ENCODE data around the gene OR2Y1.
A peak's percentile ranks its signal among the peaks of the same experiment; 100 is the strongest.
"Not testable (repeated sequence)": the region's sequence is repeated elsewhere in the genome, so short reads cannot be mapped to it uniquely, and the experiment has no call there.

OR2Y1 gene

GRCh38 chr5:180739271-180739670 is 587 bp downstream of the OR2Y1 start:
- DNase-seq: no peak

GRCh38 chr5:180736536-180736935 is 3.3 kb downstream of the OR2Y1 start:
- DNase-seq: peak; percentile 44

- no peak for DNase-seq
These were observed 14.9 kb downstream of the OR2Y1 start for GRCh38 chr5:180724944-180725343.

DNA sequence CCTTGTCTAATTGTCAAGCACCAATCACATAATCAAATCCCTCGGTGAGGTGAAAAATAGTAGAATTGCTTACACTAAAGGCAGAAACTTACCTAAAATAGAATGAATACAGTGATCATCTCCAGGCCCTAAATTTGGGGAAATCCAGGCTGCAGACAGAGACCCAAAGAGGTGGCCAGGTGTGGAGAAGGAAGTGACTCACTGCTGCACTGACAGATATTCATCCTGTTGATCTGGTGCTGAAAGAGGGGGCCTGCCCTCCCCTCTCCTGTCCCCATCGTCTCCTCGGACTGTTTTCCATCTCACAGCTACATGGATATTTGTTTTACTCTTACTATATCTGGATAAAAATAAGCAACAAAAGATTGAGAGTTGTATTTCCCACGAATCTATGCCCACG is 15.9 kb downstream of the OR2Y1 start:
- DNase-seq: no peak

GRCh38 chr5:180720486-180720885 is 19.4 kb downstream of the OR2Y1 start:
- peak; percentile 4 for DNase-seq

- no peak for DNase-seq
These were observed 20.1 kb downstream of the OR2Y1 start for GRCh38 chr5:180719781-180720180.

GRCh38 chr5:180718810-180719453 is 20.9 kb downstream of the OR2Y1 start:
- peak; percentile 65 for DNase-seq

DNA sequence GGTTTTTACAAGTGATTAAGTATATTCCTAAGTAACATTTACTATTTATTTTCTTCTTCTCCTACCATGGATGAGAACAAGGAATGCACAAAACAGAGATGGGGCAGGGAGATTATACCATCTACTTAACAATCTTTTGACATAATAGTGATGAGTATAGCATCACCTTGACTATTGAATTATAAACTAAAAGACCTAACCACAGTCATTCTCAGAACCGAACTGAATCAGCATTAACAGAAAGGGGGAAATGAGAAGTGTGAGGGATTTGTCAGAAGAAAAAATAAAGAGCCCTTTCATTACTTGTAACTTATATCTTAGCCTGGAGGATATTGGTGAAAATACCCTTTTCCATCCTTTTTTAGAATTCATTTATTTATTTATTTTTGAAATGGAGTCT is 21.9 kb downstream of the OR2Y1 start:
- DNase-seq: no peak

DNA sequence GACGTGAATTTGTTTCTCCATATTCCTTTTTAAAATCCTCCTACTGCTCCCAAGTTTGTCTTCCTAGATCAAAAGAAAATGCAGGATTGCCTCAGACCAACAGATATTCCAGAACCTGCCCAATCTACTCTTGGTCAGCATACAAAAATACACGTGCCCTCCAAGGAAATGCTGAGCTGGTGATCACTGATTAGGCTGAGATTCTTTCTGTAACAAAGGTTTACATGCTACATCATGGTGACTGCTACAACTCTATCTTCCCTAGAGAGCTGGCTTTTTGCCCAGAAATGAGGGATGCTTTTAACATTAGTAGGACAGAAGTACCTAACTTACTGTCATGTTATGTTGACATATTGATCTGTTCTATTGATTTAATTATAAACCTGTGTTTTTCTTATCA is 35.5 kb downstream of the OR2Y1 start:
- peak; percentile 45 for DNase-seq

- DNase-seq: peak; percentile 1
These were observed 35.9 kb downstream of the OR2Y1 start for GRCh38 chr5:180703912-180704311.

- DNase-seq: not testable (repeated sequence)
These were observed 36.5 kb downstream of the OR2Y1 start for GRCh38 chr5:180703371-180703770.

- DNase-seq: not testable (repeated sequence)
These were observed 39.4 kb downstream of the OR2Y1 start for GRCh38 chr5:180700440-180700839.

DNA sequence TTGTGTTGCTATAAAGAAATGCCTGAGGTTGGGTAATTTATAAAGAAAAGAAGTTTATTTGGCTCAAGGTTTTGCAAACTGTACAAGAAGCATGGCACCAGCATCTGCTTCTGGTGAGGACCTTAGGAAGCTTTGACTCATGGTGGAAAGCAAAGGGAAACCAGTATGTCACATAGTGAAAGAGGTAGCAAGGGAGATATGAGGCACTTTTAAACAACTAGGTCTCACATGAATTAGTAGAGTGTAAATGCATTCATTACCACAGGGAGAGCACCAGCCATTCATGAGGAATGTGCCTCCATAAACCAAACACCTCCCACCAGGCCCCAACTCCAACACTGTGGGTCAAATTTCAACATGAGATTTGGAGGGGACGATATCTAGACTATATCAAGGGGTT is 40.8 kb downstream of the OR2Y1 start:
- DNase-seq: no peak

DNA sequence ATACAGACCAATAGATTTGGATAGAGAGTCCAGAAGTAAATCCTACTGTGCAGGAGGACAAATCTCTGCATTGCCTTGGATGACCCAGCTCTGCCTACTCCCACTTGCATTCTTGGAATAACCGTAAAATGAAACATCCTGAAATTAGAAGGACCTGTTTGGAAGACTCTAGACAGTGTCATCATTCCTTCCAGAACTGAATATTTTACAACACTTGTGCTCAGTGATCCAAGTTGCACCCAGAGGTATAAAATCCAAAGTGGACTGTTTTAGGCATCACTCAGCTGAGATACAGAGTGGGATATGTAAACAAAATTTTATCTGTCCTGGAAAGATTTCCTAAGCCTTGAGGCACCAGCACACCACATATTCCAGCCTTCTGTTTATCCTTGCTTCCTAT is 43.7 kb downstream of the OR2Y1 start:
- DNase-seq: no peak

- no peak for DNase-seq
These were observed 47.4 kb downstream of the OR2Y1 start for GRCh38 chr5:180692429-180692828.

DNA sequence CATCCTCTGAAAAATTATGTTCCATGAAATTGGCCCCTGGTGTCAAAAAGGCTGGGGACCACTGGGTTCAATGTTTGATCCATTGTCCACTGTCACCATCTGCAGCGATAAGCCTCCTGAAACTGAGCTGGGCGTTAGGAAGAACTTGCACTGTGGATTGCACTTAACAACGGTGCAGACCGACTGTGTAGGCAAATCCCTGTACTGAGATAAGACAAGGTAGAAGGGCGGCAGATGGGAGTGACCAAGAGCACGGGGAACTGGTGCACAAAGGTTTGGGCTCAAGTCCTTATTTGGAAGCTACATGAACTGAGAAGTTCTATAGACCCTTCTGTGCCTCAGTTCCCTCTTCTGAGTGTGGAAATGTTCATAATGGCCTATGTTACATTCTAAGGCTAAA is 48.8 kb downstream of the OR2Y1 start:
- no peak for DNase-seq

DNA sequence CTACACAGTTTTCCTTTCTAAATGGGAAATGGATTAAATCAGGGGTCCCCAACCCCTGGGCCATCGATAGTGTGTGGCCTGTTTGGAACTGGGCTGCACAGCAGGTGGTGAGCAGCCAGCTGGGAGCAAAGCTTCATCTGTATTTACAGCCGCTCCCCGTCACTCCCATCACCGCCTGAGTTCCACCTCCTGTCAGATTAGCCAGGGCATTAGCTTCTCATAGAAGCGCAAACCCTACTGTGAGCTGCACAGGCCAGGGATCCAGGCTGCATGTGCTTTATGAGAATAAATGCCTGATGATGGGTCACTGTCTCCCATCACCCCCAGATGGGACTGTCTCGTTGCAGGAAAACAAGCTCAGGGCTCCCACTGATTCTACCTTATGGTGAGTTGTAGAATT is 49.3 kb downstream of the OR2Y1 start:
- DNase-seq: peak; percentile 47

- no peak for DNase-seq
These were observed 50.1 kb downstream of the OR2Y1 start for GRCh38 chr5:180689775-180690174.
